Mesothelial cell of epicardium (in vitro differentiated cells): ENCODE measurements around the gene DENND1A. TPM values are rescaled to one million over a fixed set of nuclear protein-coding genes. Genes with fewer than 3 reads are reported as not detected.

Source experiments
- DNase-seq, 2 experiments: peaks; one replicate each; pipeline ENCODE4 v3.0.0; 2021; ENCODE audit warnings: low spot score in 2 of 2; ENCODE audit not compliant: unreplicated experiment in 2 of 2
- H3K27ac Mint-ChIP-seq: 2 replicates; pipeline ENCODE4 v1.8.0; 2021; ENCODE audit warnings: mixed read lengths
- H3K27me3 Mint-ChIP-seq: 2 replicates; pipeline ENCODE4 v1.8.0; 2021; ENCODE audit warnings: low read depth, mixed read lengths
- H3K36me3 Mint-ChIP-seq: 2 replicates; pipeline ENCODE4 v1.8.0; 2021; ENCODE audit warnings: mixed read lengths
- H3K4me1 Mint-ChIP-seq: 2 replicates; pipeline ENCODE4 v1.8.0; 2021; ENCODE audit warnings: mixed read lengths
- H3K4me3 Mint-ChIP-seq: 2 replicates; pipeline ENCODE4 v1.8.0; 2021; ENCODE audit warnings: mild to moderate bottlenecking, moderate library complexity, mixed read lengths
- H3K9me3 Mint-ChIP-seq: 2 replicates; pipeline ENCODE4 v1.8.0; 2021; ENCODE audit warnings: mixed read lengths
- total RNA-seq: library from RNA; stranded (reverse); gene quantifications from 3 replicates; pipeline ENCODE4 v1.2.1, GENCODE V29; 2021
- TF ChIP-seq, protein P1 (sequence below): fragments of 200-600 bp; sonication (generic); IDR thresholded peaks from one replicate; pipeline ENCODE4 v1.5.0; 2021; ENCODE audit warnings: antibody characterized with exemption; ENCODE audit not compliant: unreplicated experiment

Gene DENND1A
- total RNA-seq, 1 donor from 2014 or later = 23.4 TPM

- Mint-ChIP-seq H3K27me3 (peaks cover 2% of the 10 kb centered on the region), H3K9me3 (peaks cover 25% of the 10 kb centered on the region), H3K27ac (no peak overlapping the region), H3K4me1 (no peaks in the 10 kb centered on the region), H3K36me3 (peaks cover 23% of the 10 kb centered on the region), H3K4me3 (no peak overlapping the region)
- TF ChIP-seq, protein P1, sequence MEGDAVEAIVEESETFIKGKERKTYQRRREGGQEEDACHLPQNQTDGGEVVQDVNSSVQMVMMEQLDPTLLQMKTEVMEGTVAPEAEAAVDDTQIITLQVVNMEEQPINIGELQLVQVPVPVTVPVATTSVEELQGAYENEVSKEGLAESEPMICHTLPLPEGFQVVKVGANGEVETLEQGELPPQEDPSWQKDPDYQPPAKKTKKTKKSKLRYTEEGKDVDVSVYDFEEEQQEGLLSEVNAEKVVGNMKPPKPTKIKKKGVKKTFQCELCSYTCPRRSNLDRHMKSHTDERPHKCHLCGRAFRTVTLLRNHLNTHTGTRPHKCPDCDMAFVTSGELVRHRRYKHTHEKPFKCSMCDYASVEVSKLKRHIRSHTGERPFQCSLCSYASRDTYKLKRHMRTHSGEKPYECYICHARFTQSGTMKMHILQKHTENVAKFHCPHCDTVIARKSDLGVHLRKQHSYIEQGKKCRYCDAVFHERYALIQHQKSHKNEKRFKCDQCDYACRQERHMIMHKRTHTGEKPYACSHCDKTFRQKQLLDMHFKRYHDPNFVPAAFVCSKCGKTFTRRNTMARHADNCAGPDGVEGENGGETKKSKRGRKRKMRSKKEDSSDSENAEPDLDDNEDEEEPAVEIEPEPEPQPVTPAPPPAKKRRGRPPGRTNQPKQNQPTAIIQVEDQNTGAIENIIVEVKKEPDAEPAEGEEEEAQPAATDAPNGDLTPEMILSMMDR = no peak
- DNase-seq = no peak
Measured at GRCh38 chr9:123717581-123718175, 212.2 kb downstream of the DENND1A start.

- no peaks in the 10 kb centered on the region for H3K4me1 Mint-ChIP-seq
Measured at GRCh38 chr9:123716339-123716945, 213.5 kb downstream of the DENND1A start.

GRCh38 chr9:123715258-123715657 is 214.7 kb downstream of the DENND1A start:
- Mint-ChIP-seq H3K36me3 (peaks cover 4% of the 10 kb centered on the region), H3K9me3 (peaks cover 9% of the 10 kb centered on the region), H3K27me3 (peaks cover 2% of the 10 kb centered on the region), H3K4me3 (no peak overlapping the region), H3K4me1 (no peaks in the 10 kb centered on the region), H3K27ac (no peak overlapping the region)
- DNase-seq = no peak
- TF ChIP-seq, protein P1 = no peak

More at GRCh38 chr9:123716339-123716945, 213.5 kb downstream of the DENND1A start:
- TF ChIP-seq, protein P1 = no peak
- H3K27me3 Mint-ChIP-seq = peaks cover 2% of the 10 kb centered on the region
- H3K36me3 Mint-ChIP-seq = peaks cover 13% of the 10 kb centered on the region
- no peak overlapping the region for H3K4me3 Mint-ChIP-seq
- peaks cover 17% of the 10 kb centered on the region for H3K9me3 Mint-ChIP-seq
- DNase-seq = no peak
- no peak overlapping the region for H3K27ac Mint-ChIP-seq

- no peak overlapping the region for H3K27ac Mint-ChIP-seq
- H3K36me3 Mint-ChIP-seq = no peaks in the 10 kb centered on the region
- no peaks in the 10 kb centered on the region for H3K4me1 Mint-ChIP-seq
- peaks cover 2% of the 10 kb centered on the region for H3K27me3 Mint-ChIP-seq
- H3K4me3 Mint-ChIP-seq = no peak overlapping the region
- TF ChIP-seq, protein P1 = no peak
- H3K9me3 Mint-ChIP-seq = no peaks in the 10 kb centered on the region
- no peak for DNase-seq
Measured at GRCh38 chr9:123713282-123713681, 216.6 kb downstream of the DENND1A start.

DNA sequence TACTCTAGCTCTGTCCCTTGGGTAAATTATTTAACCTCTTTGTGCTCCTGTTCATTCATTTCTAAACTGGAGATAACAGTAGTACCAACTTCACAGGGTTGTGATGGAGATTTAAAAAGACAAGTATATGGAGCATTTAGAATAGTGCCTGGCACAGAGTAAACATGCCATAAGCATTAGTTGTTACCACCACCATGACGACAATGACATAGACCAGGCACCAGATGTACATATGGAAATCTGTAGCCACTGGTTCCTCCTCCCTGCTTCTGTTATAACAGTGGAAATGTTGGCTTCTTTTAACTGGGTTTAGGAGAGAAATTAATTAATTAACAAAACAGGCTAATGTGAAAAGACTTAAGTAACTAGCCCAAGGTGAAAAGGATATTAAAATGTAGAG is 217.5 kb downstream of the DENND1A start:
- TF ChIP-seq, protein P1 = no peak
- H3K36me3 Mint-ChIP-seq = no peaks in the 10 kb centered on the region
- no peak overlapping the region for H3K27ac Mint-ChIP-seq
- no peak for DNase-seq
- no peaks in the 10 kb centered on the region for H3K9me3 Mint-ChIP-seq
- no peaks in the 10 kb centered on the region for H3K4me1 Mint-ChIP-seq
- peaks cover 2% of the 10 kb centered on the region for H3K27me3 Mint-ChIP-seq
- H3K4me3 Mint-ChIP-seq = no peak overlapping the region
